ENCODE data around the gene BICD1.

The BICD1 gene

GRCh38 chr12:32360956-32361355, 254.3 kb downstream of the BICD1 start:
- DNase-seq, result no peak

DNA sequence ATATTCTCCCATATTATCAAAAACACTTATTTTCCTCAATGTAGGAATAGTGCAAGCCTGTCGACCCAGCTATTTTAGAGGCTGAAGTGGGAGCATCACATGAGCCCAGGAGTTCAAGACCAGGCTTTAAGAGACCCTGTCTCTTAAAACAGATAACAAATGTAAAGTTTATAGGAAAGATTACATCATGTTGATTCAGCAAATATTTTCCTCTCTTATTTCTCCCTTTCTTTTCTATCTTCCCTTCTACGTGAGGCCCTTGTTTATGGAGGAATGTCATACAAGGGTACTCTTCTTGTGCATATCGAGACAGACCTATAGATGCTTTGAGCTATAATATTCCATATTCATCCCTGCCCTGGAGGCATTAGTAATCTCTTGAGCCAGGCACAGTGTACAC, 256.2 kb downstream of the BICD1 start:
- no peak for DNase-seq

DNA sequence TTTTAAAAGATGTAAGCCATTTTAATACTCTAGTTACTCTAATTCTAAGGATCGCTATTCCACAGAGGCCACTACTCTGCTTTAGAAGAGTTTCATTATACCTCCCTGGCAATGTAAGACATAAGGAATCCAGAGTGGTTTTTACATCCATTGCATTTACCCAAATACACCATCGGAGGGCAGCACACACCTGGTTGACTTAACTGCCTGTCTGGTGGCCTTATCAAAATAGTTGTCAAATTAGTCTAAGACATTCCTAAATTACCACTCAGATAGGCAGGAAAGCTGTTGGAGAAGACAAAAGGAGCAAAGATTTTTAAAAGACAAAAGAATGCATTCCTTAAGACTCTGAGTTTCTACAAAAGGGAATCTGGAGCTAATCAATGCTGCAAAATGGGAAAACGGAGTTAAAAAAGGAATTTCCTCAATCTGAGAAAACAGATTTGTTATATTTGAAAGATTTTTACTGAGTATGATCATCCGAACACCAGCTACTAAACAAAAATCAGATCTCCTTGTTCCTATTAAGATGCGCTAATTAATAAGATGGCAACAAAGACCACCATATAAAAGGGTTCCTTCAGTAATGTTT, 258.9 kb downstream of the BICD1 start:
- peak; percentile 10 to 24 for DNase-seq

- DNase-seq, result no peak
Measured at GRCh38 chr12:32366714-32367113, 260.1 kb downstream of the BICD1 start.

GRCh38 chr12:32367381-32367780, 260.7 kb downstream of the BICD1 start:
- no peak for DNase-seq

DNA sequence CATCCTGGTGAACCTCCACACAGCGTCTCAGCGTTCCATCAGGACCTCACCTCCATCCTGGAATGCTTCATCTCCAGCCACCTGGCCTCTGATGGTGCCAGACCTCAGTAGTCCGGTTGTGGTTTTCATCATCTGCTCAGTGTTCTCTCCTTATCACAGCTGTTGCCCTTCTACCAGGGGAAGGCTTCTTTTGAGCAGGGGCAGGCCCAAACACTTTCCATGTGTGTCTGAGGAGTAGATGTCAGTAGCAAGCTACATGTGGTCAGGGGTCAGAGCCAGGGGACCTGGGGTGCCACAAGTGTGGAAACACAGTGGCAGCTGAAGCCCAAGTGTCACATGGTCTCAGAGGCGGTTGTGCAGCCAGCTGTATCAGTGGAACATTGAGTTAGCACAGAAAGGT, 262.6 kb downstream of the BICD1 start:
- DNase-seq, result no peak

- DNase-seq, result no peak
Measured at GRCh38 chr12:32377344-32378055, 270.9 kb downstream of the BICD1 start.

- no peak for DNase-seq
Measured at GRCh38 chr12:32379213-32379612, 272.6 kb downstream of the BICD1 start.

- DNase-seq, result no peak
Measured at GRCh38 chr12:32379667-32380066, 273.0 kb downstream of the BICD1 start.

DNA sequence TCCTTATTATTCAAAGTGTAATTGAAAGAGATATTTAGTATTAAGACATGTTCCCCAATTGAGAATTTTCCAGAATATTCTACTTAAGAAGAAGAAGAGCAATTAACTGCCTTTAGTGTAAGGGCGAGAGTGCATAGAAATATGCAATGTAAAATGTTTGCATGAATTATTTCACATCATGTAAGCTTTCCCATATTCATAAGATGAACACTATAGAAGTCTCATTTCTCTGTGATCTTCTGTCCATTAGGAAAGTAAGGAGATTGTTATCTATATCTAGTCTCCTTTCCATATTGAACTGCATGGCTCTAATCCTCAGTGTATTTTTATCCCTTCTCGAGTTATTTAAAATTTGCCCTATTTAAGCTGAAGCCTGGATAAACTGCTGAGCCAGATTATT, 275.6 kb downstream of the BICD1 start:
- DNase-seq, result no peak

DNA sequence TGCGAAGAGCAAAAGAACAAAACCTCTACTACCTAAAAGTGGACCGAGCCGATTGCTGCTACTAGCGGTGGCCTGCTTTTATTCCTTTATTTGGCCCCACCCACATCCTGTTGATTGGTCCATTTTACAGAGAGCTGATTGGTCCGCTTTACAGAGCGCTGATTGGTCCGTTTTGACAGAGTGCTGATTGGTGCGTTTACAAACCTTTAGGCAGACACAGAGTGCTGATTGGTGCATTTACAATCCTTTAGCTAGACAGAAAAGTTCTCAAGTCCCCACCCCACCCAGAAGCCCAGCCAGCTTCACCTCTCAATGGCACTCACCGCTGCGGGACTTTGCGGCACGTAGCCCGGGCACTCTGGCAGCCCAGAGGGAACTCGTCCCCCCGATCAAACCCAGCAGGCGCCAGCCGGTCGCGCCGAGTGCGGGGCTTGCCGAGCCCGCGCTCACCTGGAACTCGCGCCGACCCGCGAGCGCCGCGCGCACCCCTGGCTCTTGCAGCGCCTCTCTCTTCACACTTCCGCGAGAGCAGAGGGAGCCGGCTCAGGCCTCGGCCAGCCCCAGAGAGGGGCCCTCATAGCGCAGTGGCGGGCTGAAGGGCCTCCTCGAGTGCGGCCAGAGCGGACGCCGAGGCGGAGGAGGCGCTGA, 284.0 kb downstream of the BICD1 start:
- no peak for DNase-seq

GRCh38 chr12:32395026-32395425, 288.4 kb downstream of the BICD1 start:
- no peak for DNase-seq

GRCh38 chr12:32397696-32398095, 291.0 kb downstream of the BICD1 start:
- no peak for DNase-seq

DNA sequence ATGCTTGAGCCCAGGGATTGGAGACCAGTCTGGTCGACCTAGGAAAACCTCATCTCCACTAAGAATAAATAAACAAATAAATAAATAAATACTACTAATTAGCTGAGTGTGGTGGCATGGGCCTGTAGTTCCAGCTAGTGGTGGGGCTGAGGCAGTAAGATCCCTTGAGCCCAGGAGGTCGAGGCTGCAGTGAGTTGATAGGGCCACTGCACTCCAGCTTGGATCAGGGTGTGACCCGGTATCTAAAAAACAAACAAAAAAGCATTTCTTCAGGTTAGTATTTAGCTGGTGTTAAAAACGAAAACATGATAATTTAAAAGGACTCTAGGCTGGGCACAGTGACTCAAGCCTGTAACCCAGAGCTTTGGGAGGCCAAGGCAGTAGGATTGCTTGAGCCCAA, 291.5 kb downstream of the BICD1 start:
- DNase-seq, result no peak

DNA sequence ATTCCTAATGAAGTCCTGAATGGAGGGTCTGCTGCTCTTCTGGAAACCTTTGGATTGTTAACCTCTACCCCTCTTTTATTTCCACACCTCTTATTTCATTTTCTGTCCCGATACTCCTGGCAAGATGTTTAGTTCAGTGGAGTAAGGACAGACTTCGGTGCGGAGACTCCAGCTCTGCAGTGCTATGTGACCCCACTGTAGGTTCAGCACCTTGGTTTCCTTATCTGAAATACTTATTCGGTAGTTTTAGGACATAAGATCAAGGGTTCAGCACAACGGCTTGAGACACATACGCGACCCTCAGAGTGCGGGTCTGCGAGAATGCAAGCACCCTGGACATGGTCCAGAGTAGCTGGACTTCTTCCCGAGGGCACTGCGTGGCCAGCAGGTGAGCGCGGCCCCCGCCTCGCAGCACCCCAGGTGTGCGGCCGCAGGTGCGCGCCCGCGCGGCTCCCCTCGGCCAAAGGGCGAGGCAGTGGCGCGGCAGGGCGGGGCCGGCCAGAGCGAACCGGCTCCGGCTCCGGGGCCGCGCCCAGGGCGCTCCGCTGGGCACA, 292.2 kb downstream of the BICD1 start:
- DNase-seq, result no peak

- peak in 1 of 2 donors; percentile 7 for DNase-seq
Measured at GRCh38 chr12:32399370-32400113, 292.9 kb downstream of the BICD1 start, which contains the start of gene FGD4. Gene FGD4 (plus strand): TSS chr12:32399558.

- no peak for DNase-seq
Measured at GRCh38 chr12:32400114-32400672, 293.5 kb downstream of the BICD1 start.

DNA sequence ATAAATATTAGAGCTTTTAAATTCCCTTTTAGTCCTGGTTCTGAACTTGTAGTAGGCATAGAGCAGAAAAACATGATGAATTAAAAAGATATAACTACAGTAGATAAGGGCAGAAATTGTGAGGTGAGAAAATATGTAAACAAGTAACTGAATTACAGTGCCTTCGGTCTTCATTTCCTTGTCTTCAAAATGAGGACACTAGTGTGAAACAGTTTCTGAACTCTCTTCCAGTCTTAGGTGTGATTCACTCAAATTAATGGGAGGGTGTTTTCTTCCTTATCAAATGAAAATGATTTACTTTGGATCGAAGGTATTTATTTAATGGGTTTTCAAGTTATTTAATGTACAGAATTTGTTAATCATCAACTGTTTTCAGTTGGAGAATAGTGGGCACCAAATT, 294.2 kb downstream of the BICD1 start:
- no peak for DNase-seq

DNA sequence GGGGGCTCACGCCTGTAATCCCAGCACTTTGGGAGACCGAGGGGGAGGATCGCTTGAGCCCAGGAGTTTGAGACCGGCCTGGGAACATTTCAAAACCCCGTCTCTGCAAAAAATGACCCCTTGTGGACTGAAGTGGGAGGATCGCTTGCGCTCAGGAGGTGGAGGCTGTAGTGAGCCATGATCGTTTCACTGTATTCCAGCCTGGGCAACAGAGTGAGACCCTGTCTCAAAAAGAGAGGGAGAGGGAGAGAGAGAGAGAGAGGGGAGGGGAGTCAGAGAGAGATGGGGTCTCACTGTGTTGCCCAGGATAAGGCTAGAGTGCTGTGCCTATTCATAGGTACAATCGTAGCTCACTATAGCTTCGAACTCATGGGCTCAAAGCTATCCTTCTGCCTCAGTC, 295.5 kb downstream of the BICD1 start:
- DNase-seq, result no peak

DNA sequence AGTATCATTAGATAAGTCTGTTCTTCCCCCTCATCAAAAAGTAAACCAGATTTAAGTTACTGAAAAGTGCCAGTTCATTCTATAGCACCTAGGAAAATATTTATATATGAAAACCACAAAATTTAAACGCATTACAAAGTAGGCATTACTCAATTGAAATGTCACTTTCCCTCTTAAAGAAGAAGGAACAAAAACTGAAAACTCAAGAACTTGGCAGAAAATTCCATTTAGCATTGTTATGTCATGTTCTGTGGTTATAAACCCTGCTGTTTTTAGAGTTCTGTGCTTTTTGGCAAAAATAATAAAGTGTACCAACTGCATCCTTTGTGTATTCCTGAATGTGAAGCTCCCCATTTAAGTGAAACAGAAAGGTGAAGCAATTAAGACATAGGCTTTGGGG, 296.3 kb downstream of the BICD1 start:
- DNase-seq, result no peak

GRCh38 chr12:32407795-32408194, 301.1 kb downstream of the BICD1 start:
- DNase-seq, result no peak

GRCh38 chr12:32413412-32413811, 306.8 kb downstream of the BICD1 start:
- DNase-seq, result no peak

- no peak for DNase-seq
Measured at GRCh38 chr12:32418221-32418620, 311.6 kb downstream of the BICD1 start.

All from activated CD4-positive, alpha-beta T cell treated with anti-CD3 and anti-CD28 coated beads for 4 hours (primary cell).